Spinal cord (tissue), 10 donors: ENCODE results near the gene PRSS37. TPM values are rescaled to one million over a fixed set of nuclear protein-coding genes. Genes with fewer than 3 reads are reported as not detected.
"Not testable (repeated sequence)": the region's sequence is repeated elsewhere in the genome, so short reads cannot be mapped to it uniquely, and the experiment has no call there.

ENCODE experiments used
- DNase-seq, 6 donors: peaks; one replicate each; pipeline versions ENCODE4 v3.0.0 to v3.0.0-alpha.2; 2013 to 2015; ENCODE audit warnings: low spot score in 6 of 6, low read depth in 4 of 6
- H3K27ac ChIP-seq: one replicate; pipeline ENCODE4 v1.5.1; 2013; ENCODE audit warnings: low read depth, low read length, control low read depth
- H3K27me3 ChIP-seq: one replicate; pipeline ENCODE4 v1.6.1; 2013; ENCODE audit warnings: low read length; ENCODE audit not compliant: control insufficient read depth, insufficient read depth
- H3K36me3 ChIP-seq: one replicate; pipeline ENCODE4 v1.6.1; 2013; ENCODE audit warnings: low read length; ENCODE audit not compliant: control insufficient read depth, insufficient read depth
- H3K4me1 ChIP-seq: one replicate; pipeline ENCODE4 v1.6.1; 2013; ENCODE audit warnings: low read length; ENCODE audit not compliant: control insufficient read depth, insufficient read depth
- H3K4me3 ChIP-seq: one replicate; pipeline ENCODE4 v1.5.1; 2013; ENCODE audit warnings: low read depth, low read length, control low read depth
- H3K9me3 ChIP-seq: one replicate; pipeline ENCODE4 v1.6.1; 2013; ENCODE audit warnings: low read length; ENCODE audit not compliant: control insufficient read depth, insufficient read depth
- WGBS: methylation state at CpG from one replicate; pipeline ENCODE4 v1.1.5; 2013; ENCODE audit warnings: missing lambda C conversion rate; ENCODE audit not compliant: insufficient coverage; 5-methylcytosine and 5-hydroxymethylcytosine counted together
- polyA plus RNA-seq, 2 donors: library from polyadenylated mRNA; unstranded; fragments of 120-200 nt; gene quantifications; one replicate each; pipeline ENCODE4 v1.2.1, GENCODE V29; 2013; ENCODE audit not compliant: insufficient read length in 2 of 2
- total RNA-seq, 2 donors: library from RNA; depleted of rRNA in 1 of 2; stranded (reverse); fragments of 120-200 nt in 1 of 2; fragments of >200 nt in 1 of 2; gene quantifications; one replicate each; pipeline versions ENCODE4 v1.2.3 to v1.2.4, GENCODE V29; 2013 to 2014
- donor health status: healthy.

Gene PRSS37
- total and polyA plus RNA-seq, 4 donors: 0.24 to 0.45 TPM; not detected in 2

- Histone ChIP-seq H3K27me3 (no peaks in the 10 kb centered on the region), H3K27ac (no peak overlapping the region), H3K4me1 (no peaks in the 10 kb centered on the region), H3K36me3 (no peaks in the 10 kb centered on the region), H3K4me3 (no peak overlapping the region), H3K9me3 (no peaks in the 10 kb centered on the region)
- WGBS: 80% methylated on average over 1 of the region's 2 CpGs
- no peak for DNase-seq
Observed at GRCh38 chr7:141864765-141865447, 23.6 kb upstream of the PRSS37 start.

GRCh38 chr7:141860207-141860606 is 18.9 kb upstream of the PRSS37 start:
- Histone ChIP-seq H3K27ac (no peak overlapping the region), H3K36me3 (no peaks in the 10 kb centered on the region), H3K9me3 (no peaks in the 10 kb centered on the region), H3K4me1 (no peaks in the 10 kb centered on the region), H3K27me3 (no peaks in the 10 kb centered on the region), H3K4me3 (no peak overlapping the region)
- DNase-seq: no peak
- WGBS: no CpG with 5 or more reads among the region's 2 CpGs

GRCh38 chr7:141847996-141848395 is 6.7 kb upstream of the PRSS37 start:
- Histone ChIP-seq H3K4me3 (no peak overlapping the region), H3K4me1 (no peaks in the 10 kb centered on the region), H3K9me3 (peaks cover 5% of the 10 kb centered on the region), H3K27me3 (no peaks in the 10 kb centered on the region), H3K27ac (no peak overlapping the region), H3K36me3 (no peaks in the 10 kb centered on the region)
- DNase-seq: no peak
- 100% methylated on average over 1 of the region's 5 CpGs for whole genome bisulfite sequencing

GRCh38 chr7:141844256-141844655 is 3.0 kb upstream of the PRSS37 start:
- Histone ChIP-seq H3K27ac (no peak overlapping the region), H3K4me3 (no peak overlapping the region), H3K27me3 (no peaks in the 10 kb centered on the region), H3K4me1 (no peaks in the 10 kb centered on the region), H3K9me3 (no peaks in the 10 kb centered on the region), H3K36me3 (no peaks in the 10 kb centered on the region)
- DNase-seq: peak in 3 of 6 donors; percentile 6 to 52 (median 32)

GRCh38 chr7:141842904-141843303 is 1.6 kb upstream of the PRSS37 start:
- Histone ChIP-seq H3K27me3 (no peaks in the 10 kb centered on the region), H3K9me3 (no peaks in the 10 kb centered on the region), H3K27ac (no peak overlapping the region), H3K36me3 (no peaks in the 10 kb centered on the region), H3K4me3 (no peak overlapping the region), H3K4me1 (no peaks in the 10 kb centered on the region)
- no CpG with 5 or more reads among the region's 1 CpG for WGBS
- DNase-seq: no peak

- Histone ChIP-seq H3K36me3 (no peaks in the 10 kb centered on the region), H3K27me3 (no peaks in the 10 kb centered on the region), H3K4me3 (no peak overlapping the region), H3K27ac (no peak overlapping the region), H3K4me1 (no peaks in the 10 kb centered on the region), H3K9me3 (no peaks in the 10 kb centered on the region)
- no peak for DNase-seq
- 97% methylated on average over 4 of the region's 5 CpGs for WGBS
Observed at GRCh38 chr7:141840708-141841107, 577 bp downstream of the PRSS37 start.

- no peaks in the 10 kb centered on the region for H3K36me3 ChIP-seq
- no peaks in the 10 kb centered on the region for H3K9me3 ChIP-seq
- no peaks in the 10 kb centered on the region for H3K27me3 ChIP-seq
- WGBS: 100% methylated on average over 1 of the region's 4 CpGs
- no peak for DNase-seq
- no peak overlapping the region for H3K27ac ChIP-seq
- no peaks in the 10 kb centered on the region for H3K4me1 ChIP-seq
- H3K4me3 ChIP-seq: no peak overlapping the region
Observed at GRCh38 chr7:141839256-141839655, 2.0 kb downstream of the PRSS37 start.

GRCh38 chr7:141838581-141838980 is 2.7 kb downstream of the PRSS37 start:
- no peaks in the 10 kb centered on the region for H3K4me1 ChIP-seq
- H3K9me3 ChIP-seq: no peaks in the 10 kb centered on the region
- DNase-seq: no peak
- WGBS: no CpG with 5 or more reads among the region's 1 CpG
- H3K27ac ChIP-seq: no peak overlapping the region
- no peaks in the 10 kb centered on the region for H3K27me3 ChIP-seq
- no peaks in the 10 kb centered on the region for H3K36me3 ChIP-seq
- H3K4me3 ChIP-seq: no peak overlapping the region

GRCh38 chr7:141837683-141838082 is 3.6 kb downstream of the PRSS37 start:
- H3K9me3 ChIP-seq: no peaks in the 10 kb centered on the region
- no peak for DNase-seq
- H3K36me3 ChIP-seq: no peaks in the 10 kb centered on the region
- H3K4me1 ChIP-seq: no peaks in the 10 kb centered on the region
- H3K4me3 ChIP-seq: no peak overlapping the region
- H3K27me3 ChIP-seq: no peaks in the 10 kb centered on the region
- WGBS: 92% methylated on average over 1 of the region's 5 CpGs
- H3K27ac ChIP-seq: no peak overlapping the region

- not testable (repeated sequence) for H3K4me1 ChIP-seq, H3K36me3 ChIP-seq, H3K4me3 ChIP-seq, H3K27me3 ChIP-seq, DNase-seq, H3K27ac ChIP-seq, H3K9me3 ChIP-seq
Observed at GRCh38 chr7:141822432-141822831, 18.9 kb downstream of the PRSS37 start.
